Measurements from ENCODE around the gene PLEKHA8.

PLEKHA8 gene

DNA sequence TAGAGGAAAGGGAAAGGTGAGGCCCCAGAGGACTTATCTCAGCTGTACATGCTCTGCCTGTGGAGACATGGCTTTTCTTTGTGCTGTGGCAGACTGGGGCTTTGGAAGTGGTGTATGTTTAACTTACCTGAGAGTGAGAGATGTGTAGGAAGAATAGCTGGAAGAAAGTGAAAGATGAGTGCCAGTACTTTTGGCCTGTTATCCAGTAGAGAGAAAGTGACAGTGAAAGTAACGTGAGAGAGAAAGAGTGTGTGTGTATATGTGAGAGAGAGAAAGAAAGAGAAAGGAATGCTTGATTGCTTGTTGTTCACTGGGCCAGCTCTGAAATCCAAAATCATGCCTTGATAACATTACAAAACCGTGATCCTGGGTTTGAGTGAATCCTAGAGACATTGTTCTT lies 132.1 kb downstream of the PLEKHA8 start:
- H3K27ac ChIP-seq: no peak overlapping the region
- TF ChIP-seq, protein P1, sequence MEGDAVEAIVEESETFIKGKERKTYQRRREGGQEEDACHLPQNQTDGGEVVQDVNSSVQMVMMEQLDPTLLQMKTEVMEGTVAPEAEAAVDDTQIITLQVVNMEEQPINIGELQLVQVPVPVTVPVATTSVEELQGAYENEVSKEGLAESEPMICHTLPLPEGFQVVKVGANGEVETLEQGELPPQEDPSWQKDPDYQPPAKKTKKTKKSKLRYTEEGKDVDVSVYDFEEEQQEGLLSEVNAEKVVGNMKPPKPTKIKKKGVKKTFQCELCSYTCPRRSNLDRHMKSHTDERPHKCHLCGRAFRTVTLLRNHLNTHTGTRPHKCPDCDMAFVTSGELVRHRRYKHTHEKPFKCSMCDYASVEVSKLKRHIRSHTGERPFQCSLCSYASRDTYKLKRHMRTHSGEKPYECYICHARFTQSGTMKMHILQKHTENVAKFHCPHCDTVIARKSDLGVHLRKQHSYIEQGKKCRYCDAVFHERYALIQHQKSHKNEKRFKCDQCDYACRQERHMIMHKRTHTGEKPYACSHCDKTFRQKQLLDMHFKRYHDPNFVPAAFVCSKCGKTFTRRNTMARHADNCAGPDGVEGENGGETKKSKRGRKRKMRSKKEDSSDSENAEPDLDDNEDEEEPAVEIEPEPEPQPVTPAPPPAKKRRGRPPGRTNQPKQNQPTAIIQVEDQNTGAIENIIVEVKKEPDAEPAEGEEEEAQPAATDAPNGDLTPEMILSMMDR (conservative IDR thresholded peaks at IDR 0.05): no peak

DNA sequence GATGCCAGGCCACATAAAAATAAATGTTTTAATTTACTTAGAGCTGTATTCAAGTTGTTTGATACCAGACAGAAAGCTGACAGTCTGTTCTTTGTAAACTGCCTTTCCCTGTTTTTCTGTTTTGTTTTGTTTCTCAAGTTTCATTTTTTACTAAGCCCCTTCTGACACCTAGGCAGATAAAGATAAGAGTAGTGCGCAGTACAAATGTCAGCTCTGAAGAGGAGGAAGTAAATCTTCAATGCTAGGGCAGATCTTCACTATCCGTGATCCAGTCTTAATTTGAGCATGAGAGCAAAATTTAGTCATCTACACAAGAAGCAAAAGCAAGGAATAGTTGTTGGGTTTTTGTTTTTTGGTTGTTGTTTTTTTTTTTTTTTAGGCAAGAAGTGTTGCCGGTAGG lies 133.9 kb downstream of the PLEKHA8 start:
- TF ChIP-seq, protein P1 (conservative IDR thresholded peaks at IDR 0.05): no peak
- H3K27ac ChIP-seq: no peak overlapping the region

DNA sequence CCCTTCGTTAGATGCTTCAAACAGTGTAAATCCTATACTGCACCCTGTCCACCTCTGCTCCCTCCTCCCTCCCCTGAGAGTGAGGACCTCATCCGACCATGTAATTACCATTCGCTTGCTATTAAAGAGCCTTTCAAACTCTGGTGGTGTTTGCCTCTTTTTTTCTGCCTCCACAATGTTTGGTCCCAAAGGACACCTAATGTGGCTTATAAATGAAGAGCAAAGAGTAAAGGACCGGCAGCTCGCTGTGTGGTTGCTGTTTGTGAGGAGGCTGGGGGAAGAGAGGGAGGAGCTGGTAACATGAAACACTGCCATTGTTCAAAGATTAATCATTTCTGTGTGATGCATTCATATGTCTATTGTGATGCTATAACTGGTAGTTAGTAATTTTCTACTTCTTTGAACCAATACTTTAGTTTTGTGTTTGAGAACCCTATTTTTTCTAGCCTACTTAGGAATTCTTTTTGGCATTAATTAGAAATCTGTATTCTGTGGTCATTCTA lies 134.5 kb downstream of the PLEKHA8 start:
- TF ChIP-seq, protein P1 (conservative IDR thresholded peaks at IDR 0.05): no peak
- H3K27ac ChIP-seq: no peak overlapping the region

DNA sequence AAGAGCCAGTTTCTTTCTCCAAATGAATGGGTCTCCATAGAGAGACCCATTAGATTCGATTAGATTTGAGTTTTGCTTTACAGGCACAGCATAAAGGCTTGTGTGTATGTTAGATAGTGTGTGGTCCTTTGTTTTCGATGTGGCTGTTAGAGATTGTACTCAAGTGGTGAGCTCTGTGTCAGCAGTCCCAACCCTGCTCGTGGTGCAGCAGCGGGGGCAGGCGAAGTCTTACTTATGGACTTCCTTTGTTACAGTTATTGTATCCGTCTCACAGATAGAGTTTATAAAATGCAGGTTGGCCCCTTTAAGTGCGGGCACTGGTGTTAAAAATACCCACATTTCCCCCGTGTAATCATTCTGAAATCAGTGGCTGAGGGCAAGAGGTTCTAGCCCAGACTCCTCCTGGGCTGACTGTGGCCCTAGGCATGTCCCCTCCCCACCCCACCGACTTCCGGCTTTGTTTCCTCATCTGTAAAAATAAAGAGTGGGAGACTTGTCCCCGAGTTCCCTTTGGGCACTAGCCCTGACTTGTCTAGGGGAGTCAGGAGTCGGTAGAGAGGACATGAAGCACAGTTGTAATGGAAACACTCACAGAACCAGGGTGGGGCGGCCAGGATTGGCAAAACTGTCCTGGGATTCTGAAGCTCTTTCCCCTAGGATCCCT lies 135.2 kb downstream of the PLEKHA8 start:
- H3K27ac ChIP-seq: no peak overlapping the region
- TF ChIP-seq, protein P1 (conservative IDR thresholded peaks at IDR 0.05): no peak

DNA sequence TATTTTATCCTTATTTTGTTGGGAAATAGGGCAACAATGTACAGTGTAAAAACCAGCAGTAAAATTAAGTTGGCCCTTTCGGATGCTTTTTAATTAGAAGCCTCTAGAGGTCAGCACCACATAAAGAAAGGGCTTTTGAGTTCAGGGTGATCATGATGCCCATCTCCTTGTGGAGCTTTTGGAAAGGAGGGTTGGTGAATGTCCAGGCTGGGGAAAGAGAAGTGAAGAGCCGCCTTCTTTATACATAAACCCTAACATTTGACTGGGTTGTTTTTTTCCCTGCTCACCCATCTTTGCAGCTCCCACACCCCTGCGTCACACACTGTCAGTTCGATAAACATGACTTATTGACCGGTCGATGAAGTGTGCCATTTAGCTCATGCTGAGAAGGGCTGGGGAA lies 136.4 kb downstream of the PLEKHA8 start:
- TF ChIP-seq, protein P1 (conservative IDR thresholded peaks at IDR 0.05): peak; percentile 75
- H3K27ac ChIP-seq: no peak overlapping the region

DNA sequence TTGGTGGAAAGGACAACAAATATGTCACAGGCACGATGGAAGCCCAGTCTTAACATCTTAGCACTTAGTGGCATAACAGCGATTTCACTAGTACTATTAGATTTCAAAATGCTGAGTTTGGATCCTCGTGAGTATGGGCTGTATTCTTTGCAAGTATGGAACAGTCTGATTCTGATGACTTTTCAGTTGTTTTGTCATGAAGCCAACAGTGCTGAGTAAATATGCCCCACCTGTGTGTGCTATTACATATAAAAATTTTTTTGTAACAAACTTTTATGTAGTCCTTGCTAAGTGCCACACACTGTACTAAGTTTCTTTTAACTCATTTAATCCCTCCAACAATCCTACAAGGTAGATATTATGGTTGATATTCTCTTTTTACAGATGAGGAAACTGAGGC lies 137.4 kb downstream of the PLEKHA8 start:
- TF ChIP-seq, protein P1 (conservative IDR thresholded peaks at IDR 0.05): no peak
- peak overlapping the region; percentile 62 for H3K27ac ChIP-seq

DNA sequence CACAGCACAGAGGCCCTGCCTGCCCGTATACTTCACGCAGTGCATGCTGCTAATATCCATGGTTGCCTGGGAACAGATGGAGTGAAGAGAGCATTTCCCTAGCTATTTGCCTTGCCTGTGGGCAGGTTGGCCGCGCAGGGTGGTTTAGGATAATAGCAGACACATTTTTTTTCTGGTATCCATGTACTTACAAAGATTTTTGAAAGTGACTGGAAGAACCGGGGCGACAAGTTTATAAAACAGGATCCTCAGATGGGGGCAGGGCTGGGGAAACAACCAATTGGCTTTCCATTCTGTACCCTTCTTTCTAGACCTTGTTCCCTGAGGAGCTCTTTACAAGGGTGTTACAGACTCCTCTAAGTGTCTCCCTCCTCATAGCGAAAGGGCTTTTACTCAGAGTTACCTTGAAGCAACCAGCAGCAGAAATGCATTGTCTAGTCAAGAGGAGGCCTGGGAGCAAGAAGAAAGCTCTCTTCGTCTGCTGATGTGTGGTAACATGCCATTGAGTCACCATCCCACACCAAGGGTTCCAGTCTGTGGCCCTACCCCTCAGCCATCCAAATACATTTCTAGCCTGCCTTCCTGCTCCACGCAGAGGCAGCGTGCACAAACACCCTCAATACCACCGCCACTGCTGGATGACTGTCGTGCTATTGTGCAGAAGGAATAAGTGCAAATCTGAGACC lies 138.1 kb downstream of the PLEKHA8 start:
- peak overlapping the region; percentile 62 for H3K27ac ChIP-seq
- TF ChIP-seq, protein P1 (conservative IDR thresholded peaks at IDR 0.05): no peak

All from VCaP (cell line).